GM18507 (cell line): ENCODE measurements around the gene SIRT6.
"Not testable (repeated sequence)": the region's sequence is repeated elsewhere in the genome, so short reads cannot be mapped to it uniquely, and the experiment has no call there.

Experiments
- DNase-seq: peaks from one replicate; pipeline ENCODE4 v3.0.0; 2011; ENCODE audit warnings: low read depth; ENCODE audit not compliant: insufficient read length; ENCODE audit errors: extremely low spot score
- FAIRE-seq: peaks from 2 replicates; lab custom pipeline; 2011; peaks lifted over from hg19 to GRCh38; lab: Jason Lieb, UNC

Gene SIRT6

DNA sequence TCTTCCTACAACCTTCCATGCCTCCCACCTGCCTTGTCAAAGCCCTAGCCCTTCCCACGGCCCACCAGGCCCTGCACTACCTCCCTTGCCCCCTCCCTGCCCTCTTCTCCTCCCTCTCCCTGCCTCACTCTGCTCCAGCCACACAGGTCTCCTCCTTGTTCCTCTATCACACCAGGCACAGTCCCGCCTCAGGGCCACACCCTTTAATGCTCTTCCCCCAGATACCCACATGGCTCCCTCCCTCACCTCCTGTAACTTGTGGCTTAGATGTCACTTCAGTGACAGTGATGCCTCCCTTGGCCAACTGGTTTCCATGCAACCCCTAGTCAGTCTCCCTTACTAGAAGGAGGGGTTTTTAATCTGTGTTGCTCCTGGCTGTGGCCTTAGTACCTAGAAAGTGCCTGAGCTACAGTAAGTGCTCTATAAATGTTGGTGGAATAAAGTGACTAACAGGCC is 1.3 kb downstream of the SIRT6 start:
- FAIRE-seq (no peak), DNase-seq (no peak)

DNA sequence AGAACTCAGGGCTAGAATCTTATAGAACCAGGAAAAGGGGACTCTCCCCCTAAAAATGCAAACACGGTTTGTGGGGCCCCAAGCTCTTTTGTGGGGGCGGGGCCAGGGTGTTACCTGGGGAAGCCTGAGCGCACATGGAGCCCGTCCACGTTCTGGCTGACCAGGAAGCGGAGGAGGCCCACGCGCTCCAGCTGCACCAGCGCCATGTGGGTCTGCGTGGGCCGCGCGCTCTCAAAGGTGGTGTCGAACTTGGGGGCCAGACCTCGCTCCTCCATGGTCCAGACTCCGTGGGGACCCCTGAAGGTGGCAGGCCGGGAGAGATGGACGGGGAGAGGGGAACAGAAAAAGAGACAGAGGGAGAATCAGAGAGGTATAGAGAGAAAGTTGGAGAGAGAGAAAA is 3.4 kb downstream of the SIRT6 start:
- DNase-seq, result no peak
- FAIRE-seq, result no peak

DNA sequence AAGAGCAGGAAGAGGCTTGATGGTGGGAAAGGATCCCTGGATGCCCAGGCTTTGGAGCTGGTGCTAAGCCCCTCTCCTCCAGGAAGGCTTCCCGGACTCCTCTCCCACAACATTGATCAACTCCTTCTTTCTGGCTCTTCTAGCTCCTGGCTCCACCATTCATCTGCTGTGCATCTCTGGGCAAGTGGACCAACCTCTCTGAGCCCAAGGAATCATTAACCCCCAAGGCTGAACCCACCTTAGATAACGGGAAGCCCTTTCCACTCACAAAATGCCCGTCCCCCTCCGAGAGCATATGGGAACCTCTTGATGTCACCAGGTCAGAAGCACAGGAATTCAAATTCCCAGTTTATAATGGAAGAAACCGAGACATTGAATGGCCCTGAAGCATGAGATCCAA is 5.2 kb downstream of the SIRT6 start:
- no peak for FAIRE-seq

DNA sequence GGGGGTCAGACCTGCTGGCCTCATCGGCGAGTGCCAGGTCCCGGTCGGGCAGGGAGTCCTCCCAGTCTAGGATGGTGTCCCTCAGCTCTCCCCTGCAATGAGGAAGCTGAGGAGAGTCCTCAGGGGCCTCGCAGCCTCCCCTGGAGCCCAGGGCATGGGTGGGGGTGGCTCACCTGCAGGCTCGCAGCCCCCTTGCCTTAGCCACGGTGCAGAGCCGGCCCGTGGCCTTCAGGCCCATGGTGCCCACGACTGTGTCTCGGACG is 6.8 kb downstream of the SIRT6 start:
- no peak for DNase-seq
- no peak for FAIRE-seq

More for the DNA sequence above, 5.2 kb downstream of the SIRT6 start:
- no peak for DNase-seq

DNA sequence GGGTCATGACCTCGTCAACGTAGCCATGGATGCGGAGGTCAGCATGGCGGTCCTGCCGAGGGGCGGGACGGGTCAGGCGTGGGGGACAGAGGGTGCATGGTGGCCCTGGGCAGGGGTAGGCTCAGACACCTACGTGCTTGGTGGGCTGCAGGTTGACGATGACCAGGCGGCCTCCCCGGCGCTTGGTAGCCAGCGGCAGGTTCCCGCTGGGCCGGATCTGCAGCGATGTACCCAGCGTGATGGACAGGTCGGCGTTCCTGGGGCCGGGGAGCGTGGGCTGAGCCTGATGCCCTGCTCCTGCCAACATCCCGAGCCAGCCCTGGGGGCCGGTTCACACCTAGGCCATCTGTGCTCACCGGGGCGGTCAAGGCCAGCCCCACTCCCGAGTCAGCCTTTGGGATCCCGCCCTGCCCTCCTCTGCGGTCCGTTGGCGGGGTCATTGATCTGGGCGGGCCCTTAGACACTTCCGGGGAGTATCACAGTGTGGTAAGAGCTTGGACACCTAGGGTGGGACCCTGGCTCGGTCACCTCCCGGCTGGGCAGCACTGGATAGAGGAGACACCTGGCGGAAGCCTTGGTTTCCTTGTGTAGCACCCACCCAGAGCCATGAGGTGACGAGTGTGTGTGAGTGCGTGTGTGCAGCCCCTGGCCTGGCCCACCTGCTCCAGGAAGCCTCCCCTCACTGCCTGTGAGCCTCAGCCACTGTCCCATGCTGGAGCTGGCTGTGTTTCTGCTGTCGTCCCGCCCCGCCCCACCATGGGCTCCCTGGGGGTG is 7.3 kb downstream of the SIRT6 start:
- no peak for FAIRE-seq
- no peak for DNase-seq

DNA sequence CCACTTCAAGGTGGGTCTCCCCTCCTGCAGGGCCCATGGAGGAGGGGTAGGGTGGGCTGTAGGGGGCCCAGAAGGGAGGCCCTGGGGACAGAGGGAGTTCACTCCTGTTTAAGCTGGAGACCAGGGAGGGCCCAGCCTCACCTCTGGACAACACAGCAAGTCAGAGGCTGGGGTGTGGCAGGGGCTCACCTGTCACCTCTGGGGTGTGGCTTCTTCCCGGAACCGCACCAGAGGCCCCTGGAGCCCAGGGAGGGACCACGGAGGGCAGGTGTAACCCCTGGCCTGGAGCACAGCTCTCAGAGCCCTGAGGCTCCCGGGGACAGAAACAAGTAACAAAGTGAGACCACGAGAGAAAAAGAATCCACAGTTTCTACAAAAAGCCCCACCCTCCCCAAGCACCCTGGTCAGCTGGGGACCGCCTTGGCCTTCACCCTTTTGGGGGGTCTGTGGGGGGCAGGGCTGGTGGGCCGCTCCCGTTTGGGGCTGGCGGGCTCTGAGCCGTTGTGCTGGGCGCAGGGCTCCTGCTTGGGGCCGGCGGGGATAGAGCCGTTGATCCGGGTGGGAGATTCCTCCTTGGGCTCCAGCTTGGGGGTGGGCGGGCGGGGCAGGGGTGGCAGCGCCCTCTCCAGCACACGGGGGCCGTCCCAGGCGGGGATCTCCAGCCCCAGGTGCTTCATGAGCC is 8.0 kb downstream of the SIRT6 start:
- DNase-seq (no peak), FAIRE-seq (no peak)

DNA sequence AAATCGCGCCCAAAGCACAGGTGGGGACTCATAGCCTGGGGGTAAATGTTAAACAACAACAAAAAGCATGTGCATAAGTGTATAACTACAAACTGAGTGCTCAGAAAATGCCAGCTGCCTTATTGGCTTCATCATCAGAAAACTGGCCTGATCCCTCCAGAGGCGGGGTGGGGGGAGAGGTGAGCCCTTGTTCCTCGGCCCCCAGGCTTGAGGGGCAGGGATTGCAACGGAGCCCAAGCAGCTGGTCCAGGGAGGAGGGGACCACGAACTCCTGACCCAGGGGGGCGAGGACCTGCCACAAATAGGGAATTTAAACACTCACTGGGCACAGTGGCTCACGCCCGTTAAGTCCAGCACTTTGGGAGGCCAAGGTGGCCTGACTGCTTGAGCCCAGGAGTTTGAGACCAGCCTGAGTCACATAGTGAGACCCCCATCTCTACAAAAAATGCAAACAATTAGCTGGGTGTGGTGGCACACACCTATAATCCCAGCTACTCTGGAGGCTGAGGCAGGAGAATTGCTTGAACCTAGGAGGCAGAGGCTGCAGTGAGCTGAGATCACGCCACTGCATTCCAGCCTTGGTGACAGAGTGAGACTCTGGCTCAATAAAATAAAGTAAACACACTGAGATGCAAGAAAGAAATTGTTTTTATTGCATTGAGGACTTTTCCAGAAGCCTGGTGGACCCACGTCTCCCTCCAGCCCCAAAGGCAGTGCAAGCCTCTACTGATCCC is 8.7 kb downstream of the SIRT6 start:
- no peak for FAIRE-seq

DNA sequence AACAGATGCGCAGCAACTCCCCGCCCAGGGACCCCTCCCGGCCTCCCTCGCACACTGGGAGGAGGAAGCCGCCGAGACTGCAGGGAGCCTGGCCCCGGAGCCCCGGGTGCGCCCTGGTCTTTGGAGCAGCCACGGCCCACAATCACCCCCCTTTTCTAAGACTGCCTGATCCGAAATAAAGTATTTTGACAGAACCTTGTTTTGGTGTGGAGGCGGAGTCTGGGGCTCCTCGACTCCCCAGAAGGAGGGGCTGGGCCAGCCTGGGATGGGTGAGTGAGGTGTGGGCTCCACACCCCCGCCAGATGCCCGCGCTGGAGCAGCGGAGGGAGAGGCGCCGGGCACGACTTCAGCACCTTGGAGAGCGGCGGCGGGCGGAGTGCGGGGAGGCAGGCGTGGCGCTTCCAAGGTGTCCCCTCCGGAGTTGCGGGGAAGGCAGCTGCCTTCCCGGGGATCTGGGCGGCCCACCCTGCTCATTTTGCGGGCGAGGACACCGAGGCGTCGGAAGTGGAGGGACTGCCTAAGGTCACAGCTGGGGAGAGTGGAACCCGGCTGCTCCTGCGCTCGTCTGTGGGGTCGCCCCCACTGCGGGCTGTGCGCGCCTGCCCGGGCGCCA is 9.4 kb downstream of the SIRT6 start:
- no peak for FAIRE-seq
- no peak for DNase-seq

More for the DNA sequence above, 8.7 kb downstream of the SIRT6 start:
- DNase-seq, result no peak

DNA sequence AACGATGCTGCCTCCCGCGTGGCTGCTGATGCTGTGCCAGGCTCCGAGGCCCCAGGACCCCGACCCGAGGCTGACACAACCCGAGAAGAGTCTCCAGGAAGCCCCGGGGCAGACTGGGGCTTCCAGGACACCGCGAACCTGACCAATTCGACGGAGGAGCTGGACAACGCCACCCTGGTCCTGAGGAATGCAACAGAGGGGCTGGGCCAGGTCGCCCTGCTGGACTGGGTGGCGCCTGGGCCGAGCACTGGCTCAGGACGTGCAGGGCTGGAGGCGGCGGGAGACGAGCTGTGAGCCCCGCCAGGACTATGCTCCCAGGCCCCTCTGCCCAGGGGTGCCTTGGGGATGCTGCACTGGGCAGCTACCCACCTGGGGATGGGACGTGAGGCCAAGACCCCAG is 10.7 kb downstream of the SIRT6 start:
- DNase-seq (no peak), FAIRE-seq (no peak)

DNA sequence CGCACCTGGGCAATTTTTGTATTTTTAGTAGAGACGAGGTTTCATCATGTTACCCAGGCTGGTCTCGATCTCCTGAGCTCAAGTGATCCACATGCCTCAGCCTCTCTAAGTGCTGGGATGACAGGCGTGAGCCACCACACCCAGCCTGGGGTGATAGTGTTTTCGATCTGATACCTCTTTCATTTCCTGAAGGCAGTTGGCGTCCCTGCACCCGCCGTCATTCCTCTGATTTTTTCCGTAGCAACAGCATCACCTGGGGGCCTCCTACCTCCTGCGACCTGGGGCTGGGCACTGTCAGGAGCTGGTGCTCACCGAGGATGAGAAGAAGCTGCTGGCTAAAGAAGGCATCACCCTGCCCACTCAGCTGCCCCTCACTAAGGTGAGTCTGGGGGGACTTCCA is 18.1 kb downstream of the SIRT6 start:
- no peak for FAIRE-seq

DNA sequence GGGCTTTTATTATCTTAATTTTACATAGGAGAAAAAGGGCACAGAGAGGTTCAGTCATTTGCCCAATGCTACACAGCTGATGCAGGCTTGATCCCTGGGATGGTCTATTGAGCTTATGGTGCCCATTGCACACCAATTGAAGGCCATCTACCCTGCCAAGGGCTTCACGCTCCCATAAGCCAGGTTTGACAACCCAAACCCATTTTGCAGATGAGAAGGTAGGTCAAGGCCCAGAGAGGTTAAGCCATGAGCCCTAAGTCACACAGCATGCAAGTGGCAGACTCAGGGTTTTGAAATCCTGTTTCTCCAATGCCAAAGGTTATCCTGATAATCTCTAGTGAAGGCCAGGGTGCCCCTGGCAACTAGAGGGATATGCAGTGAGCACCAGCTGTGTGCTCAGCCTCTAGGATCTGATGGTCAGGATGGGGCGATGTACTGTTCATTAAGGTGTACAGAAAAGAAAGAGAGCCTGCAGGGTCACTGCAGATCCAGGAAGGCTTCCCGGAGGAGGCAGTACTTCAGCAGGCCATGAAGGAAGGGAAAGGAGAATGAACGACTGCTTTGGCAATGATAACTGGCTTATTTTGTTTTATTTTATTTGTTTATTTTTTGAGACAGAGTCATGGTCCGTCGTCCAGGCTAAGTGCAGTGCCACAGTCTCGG is 20.8 kb downstream of the SIRT6 start:
- no peak for FAIRE-seq
- no peak for DNase-seq

More for the DNA sequence above, 18.1 kb downstream of the SIRT6 start:
- no peak for DNase-seq

DNA sequence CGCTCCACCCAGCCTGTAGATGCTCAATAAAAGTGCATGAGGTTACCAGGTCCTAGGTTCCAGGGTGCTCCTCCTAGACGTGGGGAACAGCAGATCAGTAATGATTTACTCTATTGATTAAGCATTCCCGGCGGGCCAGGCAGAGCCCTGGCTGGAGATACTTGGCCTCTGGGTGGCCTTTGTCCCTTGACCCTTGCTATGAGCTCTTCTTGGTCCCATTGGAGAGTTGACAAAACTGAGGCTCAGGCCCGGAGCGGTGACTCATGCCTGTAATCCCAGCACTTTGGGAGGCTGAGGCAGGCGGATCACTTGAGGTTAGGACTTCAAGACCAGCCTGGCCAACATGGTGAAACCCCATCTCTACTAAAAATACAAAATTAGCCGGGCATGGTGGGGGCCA is 24.4 kb downstream of the SIRT6 start:
- FAIRE-seq, DNase-seq: not testable (repeated sequence)

DNA sequence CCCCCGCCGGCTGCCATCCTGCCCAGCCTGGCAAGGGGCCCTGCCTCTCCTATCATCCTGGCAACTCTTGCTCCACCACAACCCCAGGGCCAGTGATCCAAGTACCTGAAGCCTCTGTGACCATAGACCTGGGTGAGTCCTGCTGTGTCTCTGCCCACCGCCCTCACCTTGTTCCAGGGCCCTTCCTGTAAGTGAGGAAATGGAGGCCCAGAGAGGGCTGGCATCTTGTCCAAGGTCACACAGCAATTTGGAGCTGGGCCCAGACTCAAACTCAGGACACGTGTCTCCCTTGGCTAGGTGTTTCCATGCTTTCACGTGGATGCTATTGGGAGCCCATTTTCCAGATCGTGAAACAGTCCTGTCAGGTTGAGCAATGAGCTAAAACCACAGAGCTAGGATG is 25.2 kb downstream of the SIRT6 start:
- no peak for DNase-seq

DNA sequence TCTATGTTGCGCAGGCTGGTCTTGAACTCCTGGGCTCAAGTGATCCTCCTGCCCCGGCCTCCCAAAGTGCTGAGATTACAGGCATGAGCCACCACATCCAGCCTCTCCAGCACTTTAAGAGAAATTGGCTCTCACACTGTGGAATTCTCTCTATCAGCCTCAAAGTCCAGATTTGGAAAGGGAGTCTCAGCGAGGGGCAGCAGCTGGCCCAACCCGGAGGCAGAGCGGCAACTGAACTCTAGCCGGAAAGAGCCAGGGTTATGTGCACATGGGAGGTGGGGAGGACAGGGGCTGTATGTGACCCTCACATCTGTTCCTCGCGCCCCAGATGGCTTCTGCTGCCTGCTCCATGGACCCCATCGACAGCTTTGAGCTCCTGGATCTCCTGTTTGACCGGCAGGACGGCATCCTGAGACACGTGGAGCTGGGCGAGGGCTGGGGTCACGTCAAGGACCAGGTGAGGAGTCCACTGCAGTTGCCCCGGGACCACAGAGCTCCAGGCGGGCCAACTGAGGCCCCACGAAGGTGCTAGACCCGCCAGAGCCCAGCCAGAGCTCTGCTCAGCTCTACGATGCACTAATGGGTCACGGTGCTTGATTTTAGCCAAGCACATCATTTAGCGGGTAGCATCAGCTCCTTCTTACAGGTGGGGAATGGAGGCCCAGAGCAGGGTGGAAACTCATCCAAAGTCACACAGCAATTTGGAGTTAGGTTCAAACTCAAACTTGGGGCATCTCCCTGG is 27.6 kb downstream of the SIRT6 start:
- DNase-seq (no peak), FAIRE-seq (no peak)

More for the DNA sequence above, 25.2 kb downstream of the SIRT6 start:
- FAIRE-seq, result no peak

DNA sequence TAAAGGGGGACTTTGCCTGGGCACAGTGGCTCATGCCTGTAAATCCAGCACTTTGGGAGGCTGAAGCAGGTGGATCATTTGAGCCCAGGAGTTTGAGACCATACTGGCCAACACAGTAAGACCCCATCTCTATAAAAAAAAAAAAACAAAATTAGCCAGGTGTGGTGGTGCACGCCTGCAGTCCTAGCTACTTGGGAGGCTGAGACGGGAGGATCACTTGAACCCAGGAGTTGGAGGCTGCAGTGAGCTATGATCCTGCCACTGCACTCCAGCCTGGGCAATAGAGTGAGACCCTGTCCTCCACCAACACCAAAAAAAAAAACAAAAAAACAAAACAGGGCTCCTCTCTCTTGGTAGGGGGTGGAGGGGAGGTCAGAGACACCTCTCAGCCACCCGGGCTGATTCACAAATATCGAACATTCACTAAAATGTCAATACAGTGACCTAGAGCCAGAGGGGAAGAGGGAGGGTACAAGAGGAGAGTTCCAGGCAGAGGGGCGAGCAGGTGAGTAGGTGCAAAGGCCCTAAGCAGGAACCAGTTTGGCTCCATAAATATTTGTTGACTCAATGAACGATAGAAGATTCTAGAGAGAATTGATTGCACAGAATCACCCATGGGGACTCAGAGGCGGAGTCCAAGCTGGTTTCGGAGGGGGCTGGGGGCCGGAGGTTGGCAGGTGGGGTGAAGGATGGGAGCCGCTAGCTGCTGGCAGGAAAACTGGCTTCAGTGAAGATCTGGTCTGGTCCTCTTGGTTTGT is 29.9 kb downstream of the SIRT6 start:
- FAIRE-seq, result no peak

DNA sequence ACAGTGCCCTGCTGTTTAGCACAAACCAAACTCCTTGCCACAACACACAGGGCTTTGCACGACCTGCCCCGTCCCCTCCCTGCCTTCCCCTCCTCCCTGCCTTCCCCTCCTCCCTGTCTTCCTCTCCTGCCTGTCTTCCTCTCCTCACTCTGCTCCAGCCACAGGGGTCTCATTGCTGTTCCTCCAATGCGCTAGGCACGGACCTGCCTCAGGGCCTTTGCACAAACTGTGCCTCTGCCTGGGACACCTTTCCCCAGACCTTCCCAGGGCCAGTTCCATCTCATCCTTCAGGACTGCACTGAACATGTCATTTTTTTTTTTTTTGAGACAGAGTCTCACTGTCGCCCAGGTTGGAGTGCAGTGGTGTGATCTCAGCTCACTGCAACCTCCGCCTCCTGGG is 30.7 kb downstream of the SIRT6 start:
- no peak for DNase-seq
- FAIRE-seq, result no peak

More for the DNA sequence above, 29.9 kb downstream of the SIRT6 start:
- no peak for DNase-seq

DNA sequence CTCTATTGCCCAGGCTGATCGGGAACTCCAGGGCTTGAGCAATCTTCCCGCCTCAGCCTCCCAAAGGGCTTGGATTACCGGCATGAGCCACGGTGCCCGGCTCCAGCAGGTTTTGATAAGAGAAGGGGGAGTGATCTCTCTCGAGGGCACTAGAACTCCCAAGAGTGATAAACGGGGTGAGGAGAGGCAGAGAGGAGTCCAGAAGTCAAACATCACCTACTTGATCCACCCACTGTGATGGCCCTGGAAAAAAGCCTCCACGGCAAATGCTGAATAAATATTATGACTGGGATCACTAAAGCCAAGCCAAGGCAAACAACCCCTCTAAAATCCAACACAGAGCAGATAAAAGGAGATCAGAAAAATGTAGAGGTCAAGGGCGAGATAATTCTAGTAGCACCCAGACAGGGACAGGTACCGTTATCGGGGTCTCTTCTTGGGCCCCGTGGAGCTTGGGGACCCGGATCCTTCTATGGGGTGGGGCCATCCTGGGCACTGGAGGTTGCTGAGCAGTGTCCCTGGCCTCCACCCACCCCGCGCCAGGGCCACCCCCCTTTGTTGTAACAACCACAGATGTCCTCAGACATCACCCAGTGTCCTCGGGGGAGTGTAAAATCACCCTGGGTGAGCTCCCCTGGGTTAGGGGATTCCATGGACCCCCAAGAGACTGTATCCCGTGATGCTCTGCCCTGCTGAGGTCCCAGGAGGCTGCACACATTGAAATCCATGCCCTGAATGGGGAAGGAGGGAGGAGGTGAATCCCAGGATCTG is 32.7 kb downstream of the SIRT6 start:
- FAIRE-seq, result no peak
- DNase-seq, result no peak
